Stimulated activated CD8-positive, alpha-beta memory T cell treated with anti-CD3 and anti-CD28 coated beads, Interleukin-7, amount 100 ng/mL, for 4 hours (primary cell): ENCODE measurements around the gene ZCCHC7.
"Not testable (repeated sequence)": the region's sequence is repeated elsewhere in the genome, so short reads cannot be mapped to it uniquely, and the experiment has no call there.

Experiments
- DNase-seq, 2 donors: peaks; one replicate each; pipeline ENCODE4 v3.0.0-alpha.2; 2020; ENCODE audit warnings: low read depth in 2 of 2

The ZCCHC7 gene

GRCh38 chr9:37119907-37120842 lies at the start of gene ZCCHC7:
Gene ZCCHC7, plus strand, starts transcription at chr9:37120574.
- DNase-seq = peak; percentile 95 to 97

GRCh38 chr9:37074790-37075189 lies 45.6 kb upstream of the ZCCHC7 start:
- DNase-seq = not testable (repeated sequence)

- peak; percentile 90 to 92 for DNase-seq
Observed at GRCh38 chr9:37079370-37080164, 40.8 kb upstream of the ZCCHC7 start.

GRCh38 chr9:37080165-37080628 lies 40.2 kb upstream of the ZCCHC7 start:
- not testable (repeated sequence) for DNase-seq

GRCh38 chr9:37081507-37081906 lies 38.9 kb upstream of the ZCCHC7 start:
- not testable (repeated sequence) for DNase-seq

- no peak for DNase-seq
Observed at GRCh38 chr9:37082214-37082765, 38.1 kb upstream of the ZCCHC7 start.

- no peak for DNase-seq
Observed at GRCh38 chr9:37083654-37084053, 36.7 kb upstream of the ZCCHC7 start.

- DNase-seq = no peak
Observed at GRCh38 chr9:37085233-37085632, 35.1 kb upstream of the ZCCHC7 start.

- not testable (repeated sequence) for DNase-seq
Observed at GRCh38 chr9:37092714-37093295, 27.6 kb upstream of the ZCCHC7 start.

- DNase-seq = no peak
Observed at GRCh38 chr9:37094751-37095150, 25.6 kb upstream of the ZCCHC7 start.

GRCh38 chr9:37096628-37097027 lies 23.7 kb upstream of the ZCCHC7 start:
- DNase-seq = no peak

- no peak for DNase-seq
Observed at GRCh38 chr9:37097294-37097693, 23.1 kb upstream of the ZCCHC7 start.

GRCh38 chr9:37100327-37100726 lies 20.0 kb upstream of the ZCCHC7 start:
- no peak for DNase-seq

GRCh38 chr9:37100741-37101140 lies 19.6 kb upstream of the ZCCHC7 start:
- DNase-seq = no peak

GRCh38 chr9:37102486-37102885 lies 17.9 kb upstream of the ZCCHC7 start:
- no peak for DNase-seq

- no peak for DNase-seq
Observed at GRCh38 chr9:37104183-37104889, 16.0 kb upstream of the ZCCHC7 start.

- DNase-seq = no peak
Observed at GRCh38 chr9:37105234-37105633, 15.1 kb upstream of the ZCCHC7 start.

- no peak for DNase-seq
Observed at GRCh38 chr9:37107701-37108100, 12.7 kb upstream of the ZCCHC7 start.

GRCh38 chr9:37114442-37114841 lies 5.9 kb upstream of the ZCCHC7 start:
- not testable (repeated sequence) for DNase-seq

- no peak for DNase-seq
Observed at GRCh38 chr9:37117956-37118355, 2.4 kb upstream of the ZCCHC7 start.

- no peak for DNase-seq
Observed at GRCh38 chr9:37119360-37119759, 1.0 kb upstream of the ZCCHC7 start.
